GM12878 (cell line): ENCODE results near the gene CAMK4. TPM values are rescaled to one million over a fixed set of nuclear protein-coding genes. Genes with fewer than 3 reads are reported as not detected.

Experiments
- ATAC-seq: fragments of 200-7000 bp; cut with Tn5 transposase; 3 replicates; pipeline ENCODE4 v1.9.1; 2020; ENCODE audit warnings: mild to moderate bottlenecking, moderate library complexity
- BruUV-seq: library from RNA; stranded (reverse); fragments of 400-500 nt; replicated peaks from 2 replicates; lab custom pipeline; 2021; lab: Mats Ljungman, UMichigan
- CTCF ChIA-PET: fragments of 300-600 bp; sonication (Branson Sonifier 250); formaldehyde crosslinking; extraction: SDS; loops from one replicate; lab custom pipeline; 2021; ENCODE audit warnings: inconsistent platforms; lab: Yijun Ruan, JAX
- POLR2A ChIA-PET: fragments of 350-600 bp; formaldehyde crosslinking; extraction: SDS; loops from one replicate; lab custom pipeline; 2021; ENCODE audit warnings: inconsistent platforms; lab: Charles Lee
- RAD21 ChIA-PET: fragments of 300-600 bp; sonication (Branson Sonifier 250); formaldehyde crosslinking; loops from one replicate; lab custom pipeline; 2023; ENCODE audit warnings: antibody characterized with exemption; ENCODE audit not compliant: unreplicated experiment; lab: Charles Lee
- SMC1A ChIA-PET: fragments of 300-600 bp; sonication (Branson Sonifier 250); formaldehyde crosslinking; loops from one replicate; lab custom pipeline; 2023; ENCODE audit not compliant: unreplicated experiment, uncharacterized antibody; lab: Charles Lee
- DNase-seq: peaks from one replicate; pipeline ENCODE4 v3.0.0-alpha.2; 2011; ENCODE audit warnings: low read depth, low spot score
- FAIRE-seq: peaks from 3 replicates; lab custom pipeline; 2011; peaks lifted over from hg19 to GRCh38; lab: Jason Lieb, UNC
- H2AFZ ChIP-seq: 2 replicates; pipeline ENCODE4 v1.6.0; 2011; ENCODE audit warnings: low read depth, low read length, control low read depth; ENCODE audit not compliant: control insufficient read depth
- H3K27ac ChIP-seq: 2 replicates; pipeline ENCODE4 v1.5.1; 2011; ENCODE audit warnings: control low read depth; ENCODE audit not compliant: control insufficient read depth, insufficient read depth
- H3K27me3 ChIP-seq, 2 experiments: replicated peaks in 1 of 2; 2 replicates each; pipeline versions ENCODE4 v1.6.0 to v1.6.1; 2011; ENCODE audit warnings: low read length in 1 of 2; ENCODE audit not compliant: control insufficient read depth in 2 of 2, insufficient read depth in 2 of 2
- H3K36me3 ChIP-seq, 2 experiments: 2 replicates each; pipeline ENCODE4 v1.5.1; 2011; ENCODE audit warnings: low read length in 1 of 2; ENCODE audit not compliant: control insufficient read depth in 2 of 2, insufficient read depth in 2 of 2
- H3K4me1 ChIP-seq: 2 replicates; pipeline ENCODE4 v1.6.1; 2011; ENCODE audit warnings: mild to moderate bottlenecking, low read length, moderate library complexity, mixed read lengths; ENCODE audit not compliant: control insufficient read depth, insufficient read depth
- H3K4me2 ChIP-seq: 2 replicates; pipeline ENCODE4 v1.6.0; 2011; ENCODE audit warnings: control low read depth; ENCODE audit not compliant: control insufficient read depth, insufficient read depth
- H3K4me3 ChIP-seq: fragments of 200-600 bp; sonication (generic); 2 replicates; pipeline ENCODE4 v1.5.1; 2016
- H3K79me2 ChIP-seq: 2 replicates; pipeline ENCODE4 v1.6.0; 2011; ENCODE audit warnings: low read length; ENCODE audit not compliant: control insufficient read depth, insufficient read depth
- H3K9ac ChIP-seq: 2 replicates; pipeline ENCODE4 v1.8.0; 2011; ENCODE audit warnings: low read length, control low read depth, mixed read lengths; ENCODE audit not compliant: control insufficient read depth, insufficient read depth
- H3K9me3 ChIP-seq: replicated peaks from 3 replicates; pipeline ENCODE4 v1.5.1; 2011; ENCODE audit warnings: mild to moderate bottlenecking, low read length; ENCODE audit not compliant: control insufficient read depth, insufficient read depth
- H4K20me1 ChIP-seq: 2 replicates; pipeline ENCODE4 v1.6.0; 2011; ENCODE audit not compliant: control insufficient read depth, insufficient read depth
- EP300 ChIP-seq, 2 experiments: fragments of 150-350 bp in 1 of 2; IDR thresholded peaks; 2 replicates each; pipeline ENCODE4 v1.6.1; 2011 to 2012; ENCODE audit warnings: low read depth in 2 of 2, low read length in 2 of 2, borderline replicate concordance in 1 of 2, improper control_type of control experiment in 1 of 2, inconsistent platforms in 1 of 2; ENCODE audit not compliant: control insufficient read depth in 1 of 2
- MXI1 ChIP-seq: fragments of 150-350 bp; IDR thresholded peaks from 2 replicates; pipeline ENCODE4 v1.6.1; 2011; ENCODE audit warnings: low read depth, mild to moderate bottlenecking, inconsistent platforms, low read length, improper control_type of control experiment
- NFIC ChIP-seq: IDR thresholded peaks from 2 replicates; pipeline ENCODE4 v1.6.1; 2012; ENCODE audit warnings: low read depth, mild to moderate bottlenecking, inconsistent platforms, low read length, moderate library complexity
- RBBP5 ChIP-seq: fragments of 200-600 bp; sonication (generic); conservative IDR thresholded peaks from 2 replicates; pipeline ENCODE4 v1.6.1; 2016
- RELA ChIP-seq: fragments of 450-650 bp; IDR thresholded peaks from 2 replicates; pipeline ENCODE4 v1.8.0; 2014; ENCODE audit warnings: borderline replicate concordance; ENCODE audit not compliant: partially characterized antibody
- SMAD1 ChIP-seq: fragments of 450-650 bp; IDR thresholded peaks from 2 replicates; pipeline ENCODE4 v1.6.1; 2018; ENCODE audit warnings: mild to moderate bottlenecking, low read depth; ENCODE audit not compliant: partially characterized antibody
- WGBS: methylation state at CpG from one replicate; pipeline ENCODE4 v1.1.6; 2016; ENCODE audit warnings: low lambda C conversion rate; ENCODE audit not compliant: insufficient replicate concordance, insufficient coverage; ENCODE audit errors: missing lambda C conversion rate; 5-methylcytosine and 5-hydroxymethylcytosine counted together
- in situ Hi-C: fragments of 300-500 bp; cut with MboI; formaldehyde crosslinking; loops from 9 replicates; pipeline ENCODE4 v1.14.3; 2018; ENCODE audit warnings: mixed read lengths
- intact Hi-C: fragments of 100-400 bp; cut with micrococcal nuclease; formaldehyde crosslinking; loops from one replicate; pipeline ENCODE4 v1.14.2; 2022; ENCODE audit not compliant: unreplicated experiment
- polyA plus RNA-seq, 11 experiments: library from polyadenylated mRNA; depleted of rRNA in 4 of 11; unstranded in 6 of 11; stranded (reverse) in 5 of 11; fragments of >200 nt; fragmentation: Nextera tagmentation in 4 of 11; fragmentation: Illumina TruSeq in 1 of 11; extraction: Ambion mirVana in 4 of 11; extraction: Trizol in 1 of 11; gene quantifications; 1 replicate in 1 of 11; 2 replicates in 10 of 11; pipeline versions ENCODE4 v1.2.1 to v1.2.3, GENCODE V29; 2011 to 2016; ENCODE audit warnings: inconsistent platforms in 2 of 11, missing spikeins in 2 of 11, low read depth in 1 of 11
- total RNA-seq, 4 experiments: library from RNA; depleted of rRNA in 3 of 4; stranded (reverse); fragments of >200 nt in 3 of 4; fragmentation: Illumina TruSeq in 1 of 4; extraction: Trizol in 1 of 4; gene quantifications; 2 replicates each; pipeline versions ENCODE4 v1.2.1 to v1.2.3, GENCODE V29; 2013 to 2021
- TF ChIP-seq, protein P1 (sequence below): IDR thresholded peaks from 2 replicates; pipeline ENCODE4 v1.6.1; 2012; ENCODE audit warnings: improper control_type of control experiment, low read depth, low read length; ENCODE audit not compliant: insufficient replicate concordance

CAMK4 gene
- total and polyA plus RNA-seq, 10 of the 15 experiments (the other 5 are each of a cell fraction or from before 2014, with no cell fraction given), result 13.3 to 51.9 (median 35.3) TPM

DNA sequence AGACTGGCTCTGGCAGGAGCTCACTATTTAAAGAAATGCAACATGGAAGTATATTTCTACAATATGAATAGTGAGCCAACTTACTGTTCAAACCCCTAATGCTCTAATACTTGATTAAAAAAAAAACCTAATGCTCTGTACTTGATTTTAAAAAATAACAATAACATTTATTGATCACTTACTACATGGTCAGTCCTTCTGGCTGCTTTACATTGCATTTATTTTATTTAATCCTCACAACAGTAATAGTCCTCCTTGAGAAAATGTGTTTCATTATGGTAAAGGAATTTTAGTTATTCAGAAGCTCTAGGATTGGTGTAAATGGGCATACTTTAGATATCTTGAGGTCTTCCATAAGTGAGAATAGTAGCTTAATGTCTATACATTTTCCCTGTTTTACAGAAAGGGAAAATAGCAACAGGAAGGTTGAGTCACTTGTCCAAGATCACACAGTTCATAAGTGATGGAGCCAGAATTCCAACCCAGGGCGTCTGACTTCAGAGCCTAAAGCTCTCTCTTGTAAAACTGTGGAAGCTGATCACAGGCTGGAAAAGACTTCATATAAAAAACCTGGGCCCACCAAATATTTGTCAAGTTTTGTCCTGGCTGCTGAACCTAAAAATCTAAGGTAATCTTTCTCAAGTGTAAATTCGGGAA, 287.1 kb downstream of the CAMK4 start:
- intact Hi-C loops, result loop anchor here (5.0 to 10.0 kb wide), 3 partner anchors 284 to 1013 kb away; no protein-coding TSS in a partner anchor
- H4K20me1 ChIP-seq, result no peaks in the 10 kb centered on the region; the same call in 1 of the 2 replicates
- TSS peak; percentile 57 for BruUV-seq
- H3K9me3 ChIP-seq, result no peaks in the 10 kb centered on the region
- FAIRE-seq (no peak), DNase-seq (no peak), ATAC-seq (no peak)
- H3K79me2 ChIP-seq, result peaks cover 63% of the 10 kb centered on the region
- no peaks in the 10 kb centered on the region for H3K27me3 ChIP-seq
- no peak overlapping the region; the same call in 1 of the 2 replicates for H2AFZ ChIP-seq
- SMC1A ChIA-PET, result interaction anchor here (0.8 to 7.5 kb wide), 17 partner anchors 12 to 418 kb away, joined by 3 to 49 read pairs (median 4); no protein-coding TSS in a partner anchor
- peak overlapping the region; percentile 94 for H3K9ac ChIP-seq
- CTCF ChIA-PET, result interaction anchor here (0.7 to 3.6 kb wide), 7 partner anchors 9 to 635 kb away, joined by 3 to 29 read pairs (median 3); no protein-coding TSS in a partner anchor
- POLR2A ChIA-PET, result interaction anchor here (0.6 to 2.4 kb wide), 10 partner anchors 10 to 1479 kb away, joined by 3 to 10 read pairs (median 6); partner anchors contain the start of gene CAMK4
- no peaks in the 10 kb centered on the region for H3K4me1 ChIP-seq
- peak overlapping the region; percentile 97 for H3K27ac ChIP-seq
- peak overlapping the region; percentile 85 for H3K4me3 ChIP-seq
- H3K4me2 ChIP-seq, result peak overlapping the region; percentile 87
- TF ChIP-seq SMAD1, result peak; percentile 5
- TF ChIP-seq EP300 (IDR thresholded peaks at IDR 0.05; ENCODE audit: borderline replicate concordance in 1 of 2, control insufficient read depth in 1 of 2, low read depth in 2 of 2, low read length in 2 of 2), result no peak
- no peak for TF ChIP-seq RELA
- TF ChIP-seq NFIC, result 0 out of 2 replicates have a peak, but pooled peaks have one; percentile 19
- TF ChIP-seq MXI1, result peak; percentile 49; the same call in 1 of the 2 replicates
- no peak for TF ChIP-seq RBBP5
- TF ChIP-seq, protein P1, sequence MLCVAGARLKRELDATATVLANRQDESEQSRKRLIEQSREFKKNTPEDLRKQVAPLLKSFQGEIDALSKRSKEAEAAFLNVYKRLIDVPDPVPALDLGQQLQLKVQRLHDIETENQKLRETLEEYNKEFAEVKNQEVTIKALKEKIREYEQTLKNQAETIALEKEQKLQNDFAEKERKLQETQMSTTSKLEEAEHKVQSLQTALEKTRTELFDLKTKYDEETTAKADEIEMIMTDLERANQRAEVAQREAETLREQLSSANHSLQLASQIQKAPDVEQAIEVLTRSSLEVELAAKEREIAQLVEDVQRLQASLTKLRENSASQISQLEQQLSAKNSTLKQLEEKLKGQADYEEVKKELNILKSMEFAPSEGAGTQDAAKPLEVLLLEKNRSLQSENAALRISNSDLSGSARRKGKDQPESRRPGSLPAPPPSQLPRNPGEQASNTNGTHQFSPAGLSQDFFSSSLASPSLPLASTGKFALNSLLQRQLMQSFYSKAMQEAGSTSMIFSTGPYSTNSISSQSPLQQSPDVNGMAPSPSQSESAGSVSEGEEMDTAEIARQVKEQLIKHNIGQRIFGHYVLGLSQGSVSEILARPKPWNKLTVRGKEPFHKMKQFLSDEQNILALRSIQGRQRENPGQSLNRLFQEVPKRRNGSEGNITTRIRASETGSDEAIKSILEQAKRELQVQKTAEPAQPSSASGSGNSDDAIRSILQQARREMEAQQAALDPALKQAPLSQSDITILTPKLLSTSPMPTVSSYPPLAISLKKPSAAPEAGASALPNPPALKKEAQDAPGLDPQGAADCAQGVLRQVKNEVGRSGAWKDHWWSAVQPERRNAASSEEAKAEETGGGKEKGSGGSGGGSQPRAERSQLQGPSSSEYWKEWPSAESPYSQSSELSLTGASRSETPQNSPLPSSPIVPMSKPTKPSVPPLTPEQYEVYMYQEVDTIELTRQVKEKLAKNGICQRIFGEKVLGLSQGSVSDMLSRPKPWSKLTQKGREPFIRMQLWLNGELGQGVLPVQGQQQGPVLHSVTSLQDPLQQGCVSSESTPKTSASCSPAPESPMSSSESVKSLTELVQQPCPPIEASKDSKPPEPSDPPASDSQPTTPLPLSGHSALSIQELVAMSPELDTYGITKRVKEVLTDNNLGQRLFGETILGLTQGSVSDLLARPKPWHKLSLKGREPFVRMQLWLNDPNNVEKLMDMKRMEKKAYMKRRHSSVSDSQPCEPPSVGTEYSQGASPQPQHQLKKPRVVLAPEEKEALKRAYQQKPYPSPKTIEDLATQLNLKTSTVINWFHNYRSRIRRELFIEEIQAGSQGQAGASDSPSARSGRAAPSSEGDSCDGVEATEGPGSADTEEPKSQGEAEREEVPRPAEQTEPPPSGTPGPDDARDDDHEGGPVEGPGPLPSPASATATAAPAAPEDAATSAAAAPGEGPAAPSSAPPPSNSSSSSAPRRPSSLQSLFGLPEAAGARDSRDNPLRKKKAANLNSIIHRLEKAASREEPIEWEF, result peak; percentile 30
- WGBS, result 3% methylated on average over 2 of the region's 2 CpGs
- RAD21 ChIA-PET, result interaction anchor here (0.9 to 4.1 kb wide), 13 partner anchors 11 to 650 kb away, joined by 3 to 21 read pairs (median 4); partner anchors contain the start of gene NREP
- H3K36me3 ChIP-seq, result peaks cover 0 to 2% of the 10 kb centered on the region in 2 experiments; a peak in 1 of 4 replicates
- in situ Hi-C loops, result loop anchor here (25.0 kb wide), 2 partner anchors 774 to 1451 kb away; partner anchors contain the start of genes SLC25A46 and TMEM232
